IMR-90 (cell line): ENCODE measurements around the gene KCTD16. TPM values are rescaled to one million over a fixed set of nuclear protein-coding genes. Genes with fewer than 3 reads are reported as not detected.

Experiments used
- ATAC-seq: fragments of 200-7000 bp; cut with Tn5 transposase; 2 replicates; pipeline ENCODE4 v1.9.1; 2020; ENCODE audit warnings: low read depth, mild to moderate bottlenecking, moderate library complexity
- BruUV-seq: library from RNA; stranded (reverse); fragments of 400-500 nt; replicated peaks from 2 replicates; lab custom pipeline; 2021; lab: Mats Ljungman, UMichigan
- CTCF ChIA-PET: fragments of 300-600 bp; formaldehyde crosslinking; extraction: SDS; loops from one replicate; lab custom pipeline; 2021; ENCODE audit warnings: antibody characterized with exemption; lab: Yijun Ruan, JAX
- POLR2A ChIA-PET: fragments of 300-600 bp; sonication (Branson Sonifier 250); formaldehyde crosslinking; loops from one replicate; lab custom pipeline; 2022; ENCODE audit warnings: antibody characterized with exemption; ENCODE audit not compliant: unreplicated experiment; lab: Charles Lee
- DNase-seq: peaks from one replicate; pipeline ENCODE4 v3.0.0; 2013
- H2AFZ ChIP-seq: replicated peaks from 2 replicates; pipeline ENCODE3; 2013; ENCODE audit warnings: low read length, mild to moderate bottlenecking; ENCODE audit not compliant: poor library complexity
- H2AK5ac ChIP-seq: 2 replicates; pipeline ENCODE4 v1.6.1; 2013; ENCODE audit warnings: low read depth, low read length, inconsistent platforms
- H2AK9ac ChIP-seq: replicated peaks from 2 replicates; pipeline ENCODE3; 2013; ENCODE audit warnings: mild to moderate bottlenecking, low read depth, low read length, moderate library complexity; ENCODE audit not compliant: poor library complexity
- H2BK120ac ChIP-seq: 2 replicates; pipeline ENCODE4 v1.6.1; 2013; ENCODE audit warnings: low read depth, low read length, inconsistent platforms
- H2BK15ac ChIP-seq: 3 replicates; pipeline ENCODE4 v1.6.1; 2013; ENCODE audit warnings: low read depth, low read length, inconsistent platforms
- H2BK20ac ChIP-seq: 2 replicates; pipeline ENCODE4 v1.6.1; 2013; ENCODE audit warnings: low read depth, mild to moderate bottlenecking, inconsistent platforms, low read length, moderate library complexity
- H2BK5ac ChIP-seq: 2 replicates; pipeline ENCODE4 v1.6.1; 2013; ENCODE audit warnings: mild to moderate bottlenecking, low read depth, low read length, inconsistent platforms; ENCODE audit not compliant: poor library complexity, severe bottlenecking
- H3K14ac ChIP-seq: replicated peaks from 2 replicates; pipeline ENCODE4 v1.6.1; 2013; ENCODE audit warnings: low read depth, low read length, inconsistent platforms
- H3K18ac ChIP-seq: 2 replicates; pipeline ENCODE4 v1.6.1; 2013; ENCODE audit warnings: low read depth, low read length, control low read depth
- H3K23ac ChIP-seq: 2 replicates; pipeline ENCODE4 v1.6.1; 2013; ENCODE audit warnings: low read depth, low read length, inconsistent platforms
- H3K27ac ChIP-seq: 2 replicates; pipeline ENCODE4 v1.5.1; 2013; ENCODE audit warnings: mild to moderate bottlenecking, control low read depth, low read length; ENCODE audit not compliant: insufficient read depth
- H3K27me3 ChIP-seq: 2 replicates; pipeline ENCODE4 v1.6.1; 2013; ENCODE audit warnings: low read length; ENCODE audit not compliant: control insufficient read depth, insufficient read depth
- H3K36me3 ChIP-seq: 2 replicates; pipeline ENCODE4 v1.6.1; 2013; ENCODE audit warnings: low read length, mixed read lengths; ENCODE audit not compliant: control insufficient read depth, insufficient read depth
- H3K4ac ChIP-seq: 2 replicates; pipeline ENCODE4 v1.6.1; 2013; ENCODE audit warnings: low read depth, low read length, inconsistent platforms
- H3K4me1 ChIP-seq: 2 replicates; pipeline ENCODE4 v1.6.1; 2013; ENCODE audit warnings: low read length, mixed read lengths; ENCODE audit not compliant: control insufficient read depth, insufficient read depth
- H3K4me2 ChIP-seq: 2 replicates; pipeline ENCODE4 v1.6.1; 2013; ENCODE audit warnings: low read depth, mild to moderate bottlenecking, control low read depth, low read length, moderate library complexity
- H3K4me3 ChIP-seq: 2 replicates; pipeline ENCODE4 v1.5.1; 2013; ENCODE audit warnings: low read depth, mild to moderate bottlenecking, control low read depth, low read length, moderate library complexity; ENCODE audit not compliant: insufficient read depth
- H3K56ac ChIP-seq: 2 replicates; pipeline ENCODE4 v1.6.1; 2013; ENCODE audit warnings: low read length, inconsistent platforms; ENCODE audit not compliant: insufficient read depth; ENCODE audit errors: extremely low read depth
- H3K79me1 ChIP-seq, 2 experiments: 2 replicates each; pipeline ENCODE4 v1.6.1; 2013; ENCODE audit warnings: low read length in 2 of 2, inconsistent platforms in 1 of 2, low read depth in 1 of 2
- H3K9ac ChIP-seq: 2 replicates; pipeline ENCODE4 v1.6.1; 2013; ENCODE audit warnings: low read depth, low read length, control low read depth
- H3K9me1 ChIP-seq: 2 replicates; pipeline ENCODE4 v1.6.1; 2013; ENCODE audit warnings: low read length, inconsistent platforms; ENCODE audit not compliant: insufficient read depth
- H3K9me3 ChIP-seq: 2 replicates; pipeline ENCODE4 v1.6.1; 2013; ENCODE audit warnings: low read length; ENCODE audit not compliant: control insufficient read depth, insufficient read depth
- H4K20me1 ChIP-seq: 2 replicates; pipeline ENCODE4 v1.6.1; 2013; ENCODE audit warnings: low read length, inconsistent platforms; ENCODE audit not compliant: insufficient read depth
- H4K5ac ChIP-seq: 2 replicates; pipeline ENCODE4 v1.6.1; 2013; ENCODE audit warnings: mild to moderate bottlenecking, low read depth, low read length, control low read depth
- H4K8ac ChIP-seq, 2 experiments: 2 replicates each; pipeline ENCODE4 v1.6.1; 2013; ENCODE audit warnings: low read depth in 2 of 2, low read length in 2 of 2, control low read depth in 1 of 2, inconsistent platforms in 1 of 2
- H4K91ac ChIP-seq: 2 replicates; pipeline ENCODE4 v1.6.1; 2013; ENCODE audit warnings: low read depth, low read length, inconsistent platforms; ENCODE audit not compliant: insufficient read depth
- CEBPB ChIP-seq: IDR thresholded peaks from 2 replicates; pipeline ENCODE4 v1.6.1; 2012; ENCODE audit warnings: low read depth, low read length, improper control_type of control experiment
- ELK1 ChIP-seq: fragments of 150-350 bp; IDR thresholded peaks from 2 replicates; pipeline ENCODE4 v1.6.1; 2016; ENCODE audit warnings: low read depth, mild to moderate bottlenecking, low read length, moderate library complexity, borderline replicate concordance
- MAZ ChIP-seq: IDR thresholded peaks from 2 replicates; pipeline ENCODE4 v1.6.1; 2012; ENCODE audit warnings: low read depth, mild to moderate bottlenecking, low read length, improper control_type of control experiment, moderate library complexity, borderline replicate concordance
- MXI1 ChIP-seq: IDR thresholded peaks from 2 replicates; pipeline ENCODE4 v1.6.1; 2012; ENCODE audit warnings: low read depth, mild to moderate bottlenecking, low read length, moderate library complexity, borderline replicate concordance
- RCOR1 ChIP-seq: IDR thresholded peaks from 2 replicates; pipeline ENCODE4 v1.6.1; 2012; ENCODE audit warnings: mild to moderate bottlenecking, low read length, improper control_type of control experiment; ENCODE audit not compliant: insufficient replicate concordance
- SMC3 ChIP-seq: fragments of 150-350 bp; IDR thresholded peaks from 2 replicates; pipeline ENCODE4 v1.6.1; 2016; ENCODE audit warnings: low read depth, mild to moderate bottlenecking, antibody characterized with exemption, low read length, moderate library complexity
- WGBS, 2 experiments: methylation state at CpG; one replicate each; pipeline versions ENCODE4 v1.1.5 to v1.1.7; 2013; ENCODE audit warnings: missing lambda C conversion rate in 2 of 2; ENCODE audit not compliant: insufficient read length in 1 of 2; ENCODE audit errors: extremely low coverage in 2 of 2; 5-methylcytosine and 5-hydroxymethylcytosine counted together
- dilution Hi-C: fragments of 300-500 bp; cut with HindIII; formaldehyde crosslinking; loops from one replicate; pipeline ENCODE4 v1.14.3; 2018; ENCODE audit warnings: low sequenced_read_pairs; ENCODE audit not compliant: unreplicated experiment
- in situ Hi-C: fragments of 300-500 bp; cut with MboI; formaldehyde crosslinking; loops from 3 replicates; pipeline ENCODE4 v1.14.3; 2019; ENCODE audit warnings: low sequenced_read_pairs, inconsistent platforms, mixed read lengths
- intact Hi-C: fragments of 100-400 bp; cut with micrococcal nuclease; formaldehyde crosslinking; loops from 2 replicates; pipeline ENCODE4 v1.10.0; 2022
- polyA plus RNA-seq, 3 experiments: library from polyadenylated mRNA; depleted of rRNA; stranded (reverse); fragments of >200 nt; gene quantifications; 2 replicates each; pipeline ENCODE4 v1.2.3, GENCODE V29; 2012; ENCODE audit warnings: low replicate concordance in 1 of 3
- total RNA-seq: library from RNA; depleted of rRNA; stranded (reverse); fragments of >200 nt; gene quantifications from 2 replicates; pipeline ENCODE4 v1.2.3, GENCODE V29; 2012

The KCTD16 gene
- total and polyA plus RNA-seq, 2 of the 4 experiments (the other 2 are of a cell fraction) = 0.43 to 1.1 TPM

GRCh38 chr5:144125163-144125726, 45.4 kb upstream of the KCTD16 start:
- BruUV-seq = no TSS peak

More at GRCh38 chr5:144125163-144125726, 45.4 kb upstream of the KCTD16 start:
- Histone ChIP-seq H3K36me3 (no peaks in the 10 kb centered on the region), H3K27ac (no peak overlapping the region), H2AFZ (no peak overlapping the region), H3K79me1 (no peaks in the 10 kb centered on the region), H2BK5ac (no peak overlapping the region), H3K18ac (no peak overlapping the region; the same call in 1 of the 2 replicates), H3K4me2 (no peak overlapping the region), H3K14ac (peak overlapping the region; percentile 50; the same call in 1 of the 2 replicates), H4K8ac (no peak overlapping the region; a peak in 1 of 4 replicates), H2AK5ac (no peak overlapping the region), H3K4me3 (no peak overlapping the region), H3K27me3 (no peaks in the 10 kb centered on the region), H3K4me1 (peaks cover 6% of the 10 kb centered on the region), H3K4ac (no peak overlapping the region; the same call in 1 of the 2 replicates), H2AK9ac (no peak overlapping the region), H4K5ac (no peak overlapping the region), H2BK15ac (no peak overlapping the region), H3K9me3 (no peaks in the 10 kb centered on the region), H3K56ac (no peak overlapping the region), H3K9ac (no peak overlapping the region), H4K91ac (no peak overlapping the region), H2BK120ac (no peak overlapping the region), H4K20me1 (no peaks in the 10 kb centered on the region), H3K9me1 (peaks cover 7% of the 10 kb centered on the region; the same call in 1 of the 2 replicates), H3K23ac (no peak overlapping the region; the same call in 1 of the 2 replicates), H2BK20ac (no peak overlapping the region)
- intact Hi-C loops (no loop called here), dilution Hi-C loops (no loop called here), in situ Hi-C loops (no loop called here)
- TF ChIP-seq RCOR1 = no peak
- TF ChIP-seq CEBPB = peak; percentile 70
- no peak for TF ChIP-seq ELK1
- TF ChIP-seq SMC3 = no peak
- TF ChIP-seq MXI1 = no peak
- TF ChIP-seq MAZ = no peak
- WGBS, 2 experiments = 35% methylated on average over 2 of the region's 4 CpGs; no CpG with 5 or more reads in 1 of the 2 experiments
- ChIA-PET CTCF (no interaction called here), POLR2A (no interaction called here)
- peak; percentile 25 for DNase-seq
- peak; percentile 79 for ATAC-seq
